Measurements from ENCODE around the gene RBP3. TPM values are rescaled to one million over a fixed set of nuclear protein-coding genes. Genes with fewer than 3 reads are reported as not detected.

The RBP3 gene
- total RNA-seq, 1 donor from 2014 or later, result not detected

- Mint-ChIP-seq H3K27me3 (ENCODE audit: unreplicated experiment) (peaks cover 2% of the 10 kb centered on the region), H3K36me3 (ENCODE audit: unreplicated experiment) (no peaks in the 10 kb centered on the region), H3K4me3 (ENCODE audit: unreplicated experiment) (no peak overlapping the region), H3K9me3 (ENCODE audit: unreplicated experiment) (peaks cover 3% of the 10 kb centered on the region), H3K27ac (ENCODE audit: unreplicated experiment) (no peak overlapping the region), H3K4me1 (ENCODE audit: low read depth, unreplicated experiment) (no peaks in the 10 kb centered on the region)
- no peak for TF ChIP-seq CTCF (IDR thresholded peaks at IDR 0.05; ENCODE audit: partially characterized antibody, unreplicated experiment)
- DNase-seq, result no peak
These were observed 15.6 kb downstream of the RBP3 start for GRCh38 chr10:47363781-47364180.

GRCh38 chr10:47364366-47364765, 16.2 kb downstream of the RBP3 start:
- no peak for DNase-seq
- TF ChIP-seq CTCF (IDR thresholded peaks at IDR 0.05; ENCODE audit: partially characterized antibody, unreplicated experiment), result no peak
- no peaks in the 10 kb centered on the region for H3K4me1 Mint-ChIP-seq (ENCODE audit: low read depth, unreplicated experiment)

GRCh38 chr10:47364911-47365310, 16.7 kb downstream of the RBP3 start:
- no peak for TF ChIP-seq CTCF (IDR thresholded peaks at IDR 0.05; ENCODE audit: partially characterized antibody, unreplicated experiment)
- no peak for DNase-seq
- no peaks in the 10 kb centered on the region for H3K4me1 Mint-ChIP-seq (ENCODE audit: low read depth, unreplicated experiment)
- H3K27me3 Mint-ChIP-seq (ENCODE audit: unreplicated experiment), result no peaks in the 10 kb centered on the region
- H3K36me3 Mint-ChIP-seq (ENCODE audit: unreplicated experiment), result no peaks in the 10 kb centered on the region
- H3K27ac Mint-ChIP-seq (ENCODE audit: unreplicated experiment), result no peak overlapping the region
- H3K9me3 Mint-ChIP-seq (ENCODE audit: unreplicated experiment), result peaks cover 4% of the 10 kb centered on the region
- H3K4me3 Mint-ChIP-seq (ENCODE audit: unreplicated experiment), result no peak overlapping the region

More at GRCh38 chr10:47364366-47364765, 16.2 kb downstream of the RBP3 start:
- no peaks in the 10 kb centered on the region for H3K36me3 Mint-ChIP-seq (ENCODE audit: unreplicated experiment)
- H3K9me3 Mint-ChIP-seq (ENCODE audit: unreplicated experiment), result peaks cover 2% of the 10 kb centered on the region
- H3K27ac Mint-ChIP-seq (ENCODE audit: unreplicated experiment), result no peak overlapping the region
- H3K27me3 Mint-ChIP-seq (ENCODE audit: unreplicated experiment), result peaks cover 1% of the 10 kb centered on the region
- no peak overlapping the region for H3K4me3 Mint-ChIP-seq (ENCODE audit: unreplicated experiment)

- Mint-ChIP-seq H3K4me1 (ENCODE audit: low read depth, unreplicated experiment) (peaks cover 4% of the 10 kb centered on the region), H3K36me3 (ENCODE audit: unreplicated experiment) (no peaks in the 10 kb centered on the region), H3K27me3 (ENCODE audit: unreplicated experiment) (peaks cover 4% of the 10 kb centered on the region), H3K27ac (ENCODE audit: unreplicated experiment) (peak overlapping the region; percentile 11), H3K4me3 (ENCODE audit: unreplicated experiment) (no peak overlapping the region), H3K9me3 (ENCODE audit: unreplicated experiment) (peaks cover 4% of the 10 kb centered on the region)
- no peak for TF ChIP-seq CTCF (IDR thresholded peaks at IDR 0.05; ENCODE audit: partially characterized antibody, unreplicated experiment)
- DNase-seq, result no peak
These were observed 17.4 kb downstream of the RBP3 start for GRCh38 chr10:47365431-47366180.

GRCh38 chr10:47366181-47366631, 18.0 kb downstream of the RBP3 start:
- Mint-ChIP-seq H3K9me3 (ENCODE audit: unreplicated experiment) (peaks cover 4% of the 10 kb centered on the region), H3K27me3 (ENCODE audit: unreplicated experiment) (peaks cover 4% of the 10 kb centered on the region)
- no peak for TF ChIP-seq CTCF (IDR thresholded peaks at IDR 0.05; ENCODE audit: partially characterized antibody, unreplicated experiment)

More at GRCh38 chr10:47366181-47366631, 18.0 kb downstream of the RBP3 start:
- Mint-ChIP-seq H3K4me1 (ENCODE audit: low read depth, unreplicated experiment) (peaks cover 6% of the 10 kb centered on the region), H3K36me3 (ENCODE audit: unreplicated experiment) (no peaks in the 10 kb centered on the region), H3K4me3 (ENCODE audit: unreplicated experiment) (no peak overlapping the region), H3K27ac (ENCODE audit: unreplicated experiment) (peak overlapping the region; percentile 11)
- no peak for DNase-seq

Data from glutamatergic neuron (in vitro differentiated cells).